Stimulated activated CD4-positive, alpha-beta T cell treated with anti-CD3 and anti-CD28 coated beads, Interleukin-1b, Interleukin-23, amount 100 ng/mL, for 24 hours (primary cell): Measurements from ENCODE around the gene GPR21.

Experiments
- DNase-seq, 4 experiments: peaks; one replicate each; pipeline ENCODE4 v3.0.0-alpha.2; 2020; ENCODE audit warnings: low read depth in 4 of 4, low spot score in 1 of 4

Gene GPR21

GRCh38 chr9:123033864-123034601 lies 566 bp downstream of the GPR21 start:
- DNase-seq, result no peak

GRCh38 chr9:123034881-123035510 lies 1.5 kb downstream of the GPR21 start:
- no peak for DNase-seq

- no peak for DNase-seq
These were observed 2.3 kb downstream of the GPR21 start for GRCh38 chr9:123035791-123036190.

GRCh38 chr9:123036893-123037545 lies 3.6 kb downstream of the GPR21 start:
- no peak for DNase-seq

- no peak for DNase-seq
These were observed 6.3 kb downstream of the GPR21 start for GRCh38 chr9:123039617-123040219.

GRCh38 chr9:123040801-123041200 lies 7.3 kb downstream of the GPR21 start:
- DNase-seq, result no peak

GRCh38 chr9:123041489-123041888 lies 8.0 kb downstream of the GPR21 start:
- DNase-seq, result no peak

GRCh38 chr9:123043081-123043939 lies 9.8 kb downstream of the GPR21 start:
- no peak for DNase-seq

GRCh38 chr9:123044586-123044985 lies 11.1 kb downstream of the GPR21 start:
- no peak for DNase-seq

- no peak for DNase-seq
These were observed 13.1 kb downstream of the GPR21 start for GRCh38 chr9:123046406-123047195.

GRCh38 chr9:123048748-123049147 lies 15.3 kb downstream of the GPR21 start:
- no peak for DNase-seq

- no peak for DNase-seq
These were observed 16.2 kb downstream of the GPR21 start for GRCh38 chr9:123049589-123050222.

- no peak for DNase-seq
These were observed 19.6 kb downstream of the GPR21 start for GRCh38 chr9:123053046-123053445.

GRCh38 chr9:123053711-123054110 lies 20.2 kb downstream of the GPR21 start:
- DNase-seq, result no peak

- no peak for DNase-seq
These were observed 25.4 kb downstream of the GPR21 start for GRCh38 chr9:123058834-123059233.

GRCh38 chr9:123059472-123060220 lies 26.2 kb downstream of the GPR21 start:
- DNase-seq, result no peak

- no peak for DNase-seq
These were observed 27.7 kb downstream of the GPR21 start for GRCh38 chr9:123061216-123061615.

- DNase-seq, result no peak
These were observed 29.1 kb downstream of the GPR21 start for GRCh38 chr9:123062351-123063176.
